ENCODE data around the gene PITPNM3. TPM values are rescaled to one million over a fixed set of nuclear protein-coding genes. Genes with fewer than 3 reads are reported as not detected.

Gene PITPNM3
- 0.09 and 0.11 TPM in 2 replicates for total RNA-seq

GRCh38 chr17:6556121-6557039 lies at the start of gene PITPNM3:
Gene PITPNM3 (minus strand): TSS chr17:6556555. CDS start chr17:6556406, 149 bp downstream.

GRCh38 chr17:6443692-6444570 lies 112.4 kb downstream of the PITPNM3 start, which contains the start of gene PIMREG:
Gene PIMREG (plus strand): TSS chr17:6444455. CDS start chr17:6445111, 656 bp downstream.

GRCh38 chr17:6435051-6435450 lies 121.3 kb downstream of the PITPNM3 start, which contains the start of gene AIPL1:
Gene AIPL1 (minus strand): TSS chr17:6435121. CDS start chr17:6435104, 17 bp downstream.

Other genes with a start within 250 kb of the PITPNM3 start
- not detected in 2 replicates for gene AIPL1, start 121.4 kb downstream of the PITPNM3 start, total RNA-seq
- gene PIMREG, start 112.1 kb downstream of the PITPNM3 start, total RNA-seq: 3.9 and 4.0 TPM in 2 replicates
- gene KIAA0753, start 84.2 kb upstream of the PITPNM3 start, total RNA-seq: 6.4 and 10.1 TPM in 2 replicates
- 60.1 and 90.9 TPM in 2 replicates for gene TXNDC17, start 84.5 kb upstream of the PITPNM3 start, total RNA-seq
- 7.3 and 8.9 TPM in 2 replicates for gene MED31, start 95.0 kb upstream of the PITPNM3 start, total RNA-seq
- 0.43 and 0.52 TPM in 2 replicates for gene C17orf100, start 95.2 kb upstream of the PITPNM3 start, total RNA-seq
- gene SLC13A5, start 156.8 kb upstream of the PITPNM3 start, total RNA-seq: 0.09 and 0.11 TPM in 2 replicates
- gene XAF1, start 199.5 kb upstream of the PITPNM3 start, total RNA-seq: under 0.01 and 0.22 TPM in 2 replicates
- 14.4 and 24.9 TPM in 2 replicates for gene FBXO39, start 219.7 kb upstream of the PITPNM3 start, total RNA-seq

Measured in dermis lymphatic vessel endothelial cell (primary cell).